Measurements from ENCODE around the gene LMTK2.
A peak's percentile ranks its signal among the peaks of the same experiment; 100 is the strongest.

Gene LMTK2

GRCh38 chr7:98222533-98223195, 116.0 kb downstream of the LMTK2 start:
- no peak for DNase-seq

- no peak for DNase-seq
Measured at GRCh38 chr7:98223351-98223897, 116.8 kb downstream of the LMTK2 start.

DNA sequence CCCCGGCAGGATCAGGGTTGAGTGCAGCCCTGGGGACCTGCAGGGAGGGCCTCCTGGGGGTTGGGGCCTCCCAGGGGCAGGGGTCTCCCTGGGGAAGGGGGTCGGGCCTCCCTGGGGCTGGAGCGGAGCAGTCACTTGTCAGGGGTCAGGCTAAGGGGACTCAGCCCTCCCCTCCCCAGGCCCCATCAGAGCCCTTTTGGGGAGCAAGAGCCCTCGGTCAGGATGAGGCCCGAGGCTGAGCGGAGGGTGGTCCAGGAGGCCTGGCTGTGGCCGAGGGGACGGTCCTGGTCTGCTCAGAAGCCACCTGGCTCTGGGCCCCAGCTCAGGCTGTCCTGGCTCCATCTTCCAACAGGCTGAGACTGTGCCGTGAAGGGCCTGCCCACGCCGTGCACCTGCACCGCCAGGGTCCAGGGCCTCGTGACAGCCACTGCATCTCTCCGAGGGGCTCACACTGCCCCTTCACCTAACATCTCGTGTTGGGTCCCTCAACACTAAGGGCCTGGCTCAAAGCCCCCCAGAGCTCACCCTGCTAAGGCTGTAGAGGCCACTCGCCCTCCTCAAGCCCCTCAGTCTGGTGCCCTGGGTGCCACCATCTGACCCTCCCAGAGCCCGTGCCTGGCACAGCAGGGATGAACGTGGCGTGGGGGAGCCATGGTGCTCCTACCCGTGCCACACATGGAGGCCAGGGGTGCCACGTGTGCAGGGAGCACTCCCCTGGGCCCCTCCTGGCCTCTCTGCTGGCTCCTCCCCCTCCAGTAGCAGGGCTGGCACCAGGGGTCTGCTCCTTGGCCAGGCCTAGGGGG, 117.4 kb downstream of the LMTK2 start:
- DNase-seq: no peak

- DNase-seq: no peak
Measured at GRCh38 chr7:98224701-98225181, 118.1 kb downstream of the LMTK2 start.

DNA sequence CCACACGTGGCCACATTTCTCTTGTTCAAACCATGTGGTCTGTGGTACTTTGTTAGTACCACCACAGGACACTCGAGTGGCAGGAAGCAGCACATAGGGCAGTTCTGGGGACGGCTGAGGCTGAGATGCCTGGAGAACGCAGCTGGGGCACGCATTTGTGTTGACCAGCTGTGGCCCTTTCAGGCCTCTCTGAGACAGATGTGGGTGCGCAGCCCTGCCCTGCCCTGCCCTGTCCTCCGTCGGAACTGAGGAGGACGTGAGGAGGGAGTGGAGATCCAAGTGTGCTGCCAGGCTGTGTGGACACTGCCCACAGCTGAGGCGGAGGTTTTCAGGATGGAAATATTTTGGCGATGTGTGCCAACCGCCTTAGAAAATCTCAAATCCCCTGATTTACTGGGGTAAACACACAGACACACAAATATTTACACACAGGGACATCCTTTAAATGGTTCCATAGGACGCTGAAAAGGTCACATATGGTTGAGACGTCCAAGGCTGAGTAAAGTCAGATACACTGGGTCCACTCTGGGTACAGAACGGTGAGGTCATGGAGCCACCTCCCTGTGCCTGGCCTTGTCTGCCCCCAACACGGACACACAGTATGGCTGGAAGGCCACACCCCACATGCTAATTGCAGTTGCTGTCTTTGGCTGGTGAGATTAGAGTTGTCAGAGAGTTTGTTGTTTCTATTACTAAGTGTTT, 119.4 kb downstream of the LMTK2 start:
- no peak for DNase-seq

GRCh38 chr7:98227939-98228338, 121.3 kb downstream of the LMTK2 start:
- DNase-seq: no peak

DNA sequence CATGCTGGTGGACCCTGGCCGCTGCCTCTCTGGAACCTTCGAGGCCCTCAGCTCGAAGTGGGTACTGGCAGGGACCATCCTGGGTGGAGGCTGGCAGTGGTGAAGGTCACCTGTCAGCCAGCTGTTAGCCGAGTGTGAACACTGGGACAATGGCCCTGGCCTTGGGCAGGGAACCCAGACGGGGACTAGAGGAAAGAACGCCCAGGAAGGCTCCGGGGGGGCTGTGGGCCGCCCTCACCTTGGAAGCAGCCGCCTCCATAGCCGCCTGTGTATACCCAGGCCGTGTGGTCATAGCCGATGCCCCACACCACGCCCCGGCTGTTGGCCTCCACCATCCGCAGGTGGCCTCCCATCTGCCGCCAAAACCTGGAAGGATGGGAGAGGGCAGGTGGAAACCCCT, 122.1 kb downstream of the LMTK2 start:
- DNase-seq: no peak

- no peak for DNase-seq
Measured at GRCh38 chr7:98229441-98229840, 122.8 kb downstream of the LMTK2 start.

DNA sequence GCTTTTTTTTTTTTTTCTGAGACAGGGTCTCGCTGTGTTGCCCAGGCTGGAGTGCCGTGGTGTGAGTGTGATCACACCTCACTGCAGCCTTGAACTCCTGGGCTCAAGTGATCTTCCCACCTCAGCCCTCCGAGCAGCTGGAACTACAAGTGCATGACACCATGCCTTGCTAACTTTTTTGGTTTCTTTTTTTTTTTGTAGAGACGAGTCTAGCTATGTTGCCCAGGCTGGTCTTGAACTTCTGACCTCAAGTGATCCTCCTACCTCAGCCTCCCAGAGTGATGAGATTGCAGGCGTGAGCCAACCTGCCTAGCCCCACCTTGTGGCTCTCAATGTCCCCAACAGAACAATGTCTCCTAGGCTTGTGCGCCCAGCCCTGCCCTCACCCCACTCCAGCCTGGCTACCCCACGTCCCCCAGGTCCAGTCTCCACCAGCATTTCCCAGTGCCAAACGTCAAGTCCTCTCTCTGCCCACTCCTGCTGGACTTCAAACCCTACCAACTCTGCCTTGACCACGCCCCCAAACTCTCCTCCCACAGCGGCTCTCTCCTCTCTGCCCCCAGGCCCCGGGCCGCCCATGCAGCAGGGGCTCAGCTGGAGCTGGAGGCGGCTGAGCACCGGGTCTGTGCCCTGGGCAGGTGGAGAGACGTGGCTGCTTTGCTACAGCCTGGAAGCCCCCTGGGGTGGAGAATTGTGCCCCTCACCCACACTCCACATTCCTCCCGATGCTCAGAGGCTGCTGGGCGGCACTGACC, 123.5 kb downstream of the LMTK2 start:
- DNase-seq: no peak

DNA sequence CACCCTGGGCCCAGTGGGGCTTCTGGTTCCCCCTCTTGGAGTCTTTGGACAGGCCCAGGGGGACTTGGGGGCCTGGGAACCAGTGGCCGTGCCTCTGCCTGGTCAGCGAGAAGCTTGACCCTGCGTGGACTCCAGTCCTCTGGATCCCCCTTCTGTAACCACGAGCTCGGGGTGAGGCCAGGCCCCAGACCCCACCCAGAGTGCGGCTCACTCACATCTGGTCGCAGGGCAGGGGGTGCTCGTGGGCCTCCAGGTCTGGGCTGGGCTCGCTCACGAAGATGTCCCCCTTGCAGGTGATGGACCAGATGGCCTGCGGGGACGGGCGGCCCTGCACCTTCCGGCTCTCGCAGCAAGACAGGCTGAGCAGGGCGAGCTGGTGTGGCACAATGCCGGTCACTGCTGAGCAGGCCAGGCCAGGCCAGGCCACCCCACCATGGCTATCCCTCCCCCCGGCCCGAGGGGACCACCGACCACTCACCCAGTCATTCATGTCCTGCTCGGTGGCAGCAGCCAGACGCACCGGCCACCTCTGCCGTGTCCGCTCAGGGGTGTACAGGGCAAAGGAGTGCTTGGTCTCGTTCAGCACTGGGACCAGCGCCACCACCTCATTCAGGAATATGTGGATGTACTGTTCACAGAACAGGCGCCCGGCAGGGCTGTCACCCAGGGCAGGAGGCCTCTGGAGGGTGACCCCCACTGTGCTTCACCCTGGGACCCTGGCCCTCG, 124.2 kb downstream of the LMTK2 start:
- no peak for DNase-seq

DNA sequence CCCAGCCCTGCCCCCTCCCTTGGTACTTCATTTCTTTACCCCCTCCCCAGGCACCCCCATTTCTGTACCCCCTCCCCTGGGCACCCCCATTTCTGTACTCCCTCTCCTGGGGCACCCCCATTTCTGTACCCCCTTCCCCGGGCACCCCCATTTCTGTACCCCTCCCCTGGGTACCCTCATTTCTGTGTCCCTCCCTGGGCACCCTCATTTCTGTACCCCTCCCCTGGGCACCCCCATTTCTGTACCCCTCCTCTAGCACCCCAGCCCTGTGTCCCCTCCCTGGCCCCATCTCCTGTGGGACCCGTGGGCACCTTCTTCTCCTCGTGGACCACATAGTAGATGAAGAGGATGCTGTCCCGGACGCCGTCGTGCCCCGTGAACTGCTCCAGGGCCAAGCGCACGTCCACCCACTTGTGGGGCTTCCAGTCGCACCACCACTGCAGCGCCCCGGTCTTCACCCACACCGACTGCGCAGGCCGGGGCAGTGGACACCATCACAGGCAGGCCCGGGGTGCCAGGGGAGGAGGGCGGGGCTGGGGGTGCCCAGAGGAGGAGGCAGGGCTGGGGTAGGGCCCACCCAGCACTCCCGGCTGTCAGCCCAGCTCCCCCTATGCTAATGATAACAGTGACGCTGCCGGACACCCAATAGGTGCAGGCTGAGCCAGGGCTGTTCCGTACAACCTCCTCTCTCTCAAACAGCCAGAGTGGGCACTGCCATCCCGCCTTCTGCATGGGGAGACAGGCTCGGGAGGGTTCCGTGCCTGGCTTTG, 125.0 kb downstream of the LMTK2 start:
- DNase-seq: no peak

GRCh38 chr7:98232263-98232585, 125.6 kb downstream of the LMTK2 start:
- DNase-seq: no peak

- DNase-seq: no peak
Measured at GRCh38 chr7:98232799-98233198, 126.1 kb downstream of the LMTK2 start.

GRCh38 chr7:98233219-98234070, 126.8 kb downstream of the LMTK2 start:
- DNase-seq: no peak

GRCh38 chr7:98234429-98235147, 127.9 kb downstream of the LMTK2 start:
- DNase-seq: peak in 1 of 2 experiments; percentile 11

GRCh38 chr7:98235901-98236300, 129.2 kb downstream of the LMTK2 start:
- no peak for DNase-seq

DNA sequence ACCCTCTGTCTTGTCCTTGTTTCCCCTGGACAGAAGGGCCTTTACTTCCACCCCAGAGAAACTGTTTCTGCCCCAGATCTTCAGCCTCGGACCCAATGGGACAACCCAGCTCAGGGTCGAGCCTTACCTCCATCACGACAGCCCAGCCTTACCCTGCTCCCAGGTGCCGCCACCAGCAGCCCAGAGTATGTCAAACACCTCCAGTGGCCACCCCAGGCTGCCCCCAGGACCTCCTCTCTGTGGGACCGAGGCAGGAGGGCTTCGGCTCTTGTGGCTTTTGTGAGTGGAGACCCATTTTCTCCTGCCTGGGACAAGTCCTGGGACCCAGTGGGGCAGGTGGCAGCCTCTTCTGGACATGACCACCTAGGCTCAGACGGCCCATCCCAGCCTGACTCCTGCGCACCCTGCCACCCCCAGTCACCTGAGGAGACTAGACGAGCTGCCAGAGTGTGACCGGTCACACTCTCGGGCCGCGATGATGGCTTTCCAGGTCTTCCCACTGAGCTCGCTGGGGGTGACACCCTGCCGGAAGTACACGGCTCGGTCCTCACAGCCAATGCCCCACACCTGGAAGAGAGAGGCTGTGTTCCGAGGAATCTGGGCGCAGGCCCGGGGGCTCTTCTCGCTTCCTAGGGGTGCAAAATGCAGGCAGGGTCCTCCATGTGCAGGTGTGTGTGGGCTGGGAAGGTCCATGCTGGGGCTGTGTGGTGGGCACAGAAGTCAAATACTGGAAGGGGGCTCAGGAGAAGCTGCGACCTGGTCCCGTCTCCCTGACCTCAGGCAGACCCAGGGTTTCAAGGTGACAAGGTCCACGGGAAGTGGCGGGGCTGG, 129.9 kb downstream of the LMTK2 start:
- DNase-seq: no peak

- DNase-seq: no peak
Measured at GRCh38 chr7:98238076-98238475, 131.4 kb downstream of the LMTK2 start.

GRCh38 chr7:98238976-98239375, 132.3 kb downstream of the LMTK2 start:
- no peak for DNase-seq

Data from SW 1271 (cell line).